GM20000 (cell line): ENCODE data around the gene FOCAD.
A peak's percentile ranks its signal among the peaks of the same experiment; 100 is the strongest.

ENCODE experiments used
- DNase-seq: peaks from one replicate; pipeline ENCODE4 v3.0.0; 2012; ENCODE audit warnings: low spot score
- TF ChIP-seq, protein P1 (sequence below): IDR thresholded peaks from 2 replicates; pipeline ENCODE4 v1.5.1; 2012; ENCODE audit warnings: mild to moderate bottlenecking, control low read depth; ENCODE audit errors: extremely low read depth, missing control alignments

FOCAD gene, protein sequence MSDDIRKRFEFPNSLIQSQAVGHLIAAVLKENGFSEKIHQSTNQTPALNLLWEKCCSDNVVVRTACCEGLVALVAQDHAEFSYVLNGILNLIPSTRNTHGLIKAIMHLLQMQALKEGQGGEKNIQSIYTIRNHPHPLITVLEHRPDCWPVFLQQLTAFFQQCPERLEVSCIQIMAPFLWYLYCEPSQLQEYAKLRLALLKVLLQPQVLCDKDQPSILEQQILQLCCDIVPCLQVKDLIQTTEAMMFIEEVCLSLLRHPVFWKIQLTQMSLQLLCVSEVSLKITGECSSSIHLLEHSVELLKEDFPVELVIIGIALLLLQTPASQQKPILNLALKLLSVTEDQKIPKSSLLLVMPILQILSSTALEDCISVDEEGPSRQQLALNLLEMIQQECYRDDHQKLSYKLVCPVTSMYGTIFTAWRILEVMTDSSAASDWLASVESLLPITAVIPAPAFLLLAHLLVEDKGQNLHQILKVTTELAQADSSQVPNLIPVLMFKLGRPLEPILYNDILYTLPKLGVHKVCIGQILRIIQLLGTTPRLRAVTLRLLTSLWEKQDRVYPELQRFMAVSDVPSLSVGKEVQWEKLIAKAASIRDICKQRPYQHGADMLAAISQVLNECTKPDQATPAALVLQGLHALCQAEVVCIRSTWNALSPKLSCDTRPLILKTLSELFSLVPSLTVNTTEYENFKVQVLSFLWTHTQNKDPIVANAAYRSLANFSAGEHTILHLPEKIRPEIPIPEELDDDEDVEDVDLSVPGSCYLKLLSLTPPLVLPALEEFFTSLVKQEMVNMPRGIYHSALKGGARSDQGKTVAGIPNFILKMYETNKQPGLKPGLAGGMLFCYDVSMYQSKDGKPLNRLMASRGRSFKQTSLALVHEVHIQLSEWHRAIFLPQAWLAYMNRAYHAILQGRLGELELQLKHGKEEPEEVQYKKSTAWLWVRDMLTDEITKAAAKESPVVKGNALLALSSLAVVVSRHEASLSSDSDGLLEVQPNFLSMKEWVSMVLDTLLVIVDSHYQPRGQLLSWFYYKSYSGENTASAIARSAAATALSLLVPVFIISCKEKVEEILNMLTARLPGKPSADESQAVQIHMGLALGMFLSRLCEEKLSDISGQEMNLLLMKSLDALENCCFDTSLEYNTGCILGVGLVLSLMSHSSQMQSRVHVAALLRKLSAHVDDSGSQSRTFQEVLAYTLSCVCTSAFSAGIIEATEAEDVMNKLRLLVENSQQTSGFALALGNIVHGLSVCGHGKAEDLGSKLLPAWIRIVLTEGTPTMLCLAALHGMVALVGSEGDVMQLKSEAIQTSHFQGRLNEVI (N-terminal part only)

DNA sequence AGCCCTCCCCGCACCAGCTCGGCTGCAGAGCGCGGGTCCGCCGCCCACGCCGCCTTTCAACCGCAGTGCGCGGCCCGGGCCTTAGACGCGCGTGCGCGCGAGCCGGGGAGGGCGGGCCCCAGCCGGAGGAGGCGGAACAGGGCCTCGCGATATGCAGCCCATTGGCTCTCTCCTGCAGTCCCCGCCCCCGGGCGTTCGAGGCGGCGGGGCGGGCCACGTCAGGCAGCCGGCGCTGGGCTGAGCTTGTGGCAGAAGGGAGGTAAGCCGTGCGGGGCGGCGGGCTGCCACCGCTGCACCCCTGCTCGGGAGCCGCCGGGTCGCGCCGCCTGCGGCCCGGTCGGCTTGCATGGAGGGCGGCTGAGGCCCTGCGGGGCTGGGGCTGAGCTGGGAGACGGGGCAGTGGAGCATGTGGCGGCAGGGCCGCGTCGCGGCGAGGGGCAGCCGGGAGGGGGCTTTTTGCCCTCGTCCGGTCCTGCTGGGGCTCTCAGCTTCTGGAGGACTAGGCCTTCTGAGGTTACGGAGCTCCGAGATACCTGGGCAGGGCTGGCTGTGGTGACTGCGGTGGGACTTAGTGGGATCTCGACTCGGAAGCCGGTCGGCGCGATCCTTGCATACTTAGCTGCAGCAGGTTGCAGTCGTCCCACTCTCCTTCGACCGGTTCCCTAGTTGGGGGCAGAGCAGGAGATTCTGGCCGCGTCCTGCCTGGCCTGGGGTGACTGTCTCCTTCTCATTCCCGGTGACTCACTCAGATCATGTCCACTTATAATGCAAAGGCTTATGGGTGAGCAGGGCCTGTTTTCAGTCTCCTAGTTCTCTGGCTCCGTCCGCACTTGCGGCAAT, at the start of gene FOCAD:
Gene FOCAD, plus strand, starts transcription at position 225 of the 840 bp plus-strand sequence. CDS start 31,095 bp downstream, outside the sequence.
- peak; percentile 98 for DNase-seq
- TF ChIP-seq, protein P1, sequence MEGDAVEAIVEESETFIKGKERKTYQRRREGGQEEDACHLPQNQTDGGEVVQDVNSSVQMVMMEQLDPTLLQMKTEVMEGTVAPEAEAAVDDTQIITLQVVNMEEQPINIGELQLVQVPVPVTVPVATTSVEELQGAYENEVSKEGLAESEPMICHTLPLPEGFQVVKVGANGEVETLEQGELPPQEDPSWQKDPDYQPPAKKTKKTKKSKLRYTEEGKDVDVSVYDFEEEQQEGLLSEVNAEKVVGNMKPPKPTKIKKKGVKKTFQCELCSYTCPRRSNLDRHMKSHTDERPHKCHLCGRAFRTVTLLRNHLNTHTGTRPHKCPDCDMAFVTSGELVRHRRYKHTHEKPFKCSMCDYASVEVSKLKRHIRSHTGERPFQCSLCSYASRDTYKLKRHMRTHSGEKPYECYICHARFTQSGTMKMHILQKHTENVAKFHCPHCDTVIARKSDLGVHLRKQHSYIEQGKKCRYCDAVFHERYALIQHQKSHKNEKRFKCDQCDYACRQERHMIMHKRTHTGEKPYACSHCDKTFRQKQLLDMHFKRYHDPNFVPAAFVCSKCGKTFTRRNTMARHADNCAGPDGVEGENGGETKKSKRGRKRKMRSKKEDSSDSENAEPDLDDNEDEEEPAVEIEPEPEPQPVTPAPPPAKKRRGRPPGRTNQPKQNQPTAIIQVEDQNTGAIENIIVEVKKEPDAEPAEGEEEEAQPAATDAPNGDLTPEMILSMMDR, result no peak

DNA sequence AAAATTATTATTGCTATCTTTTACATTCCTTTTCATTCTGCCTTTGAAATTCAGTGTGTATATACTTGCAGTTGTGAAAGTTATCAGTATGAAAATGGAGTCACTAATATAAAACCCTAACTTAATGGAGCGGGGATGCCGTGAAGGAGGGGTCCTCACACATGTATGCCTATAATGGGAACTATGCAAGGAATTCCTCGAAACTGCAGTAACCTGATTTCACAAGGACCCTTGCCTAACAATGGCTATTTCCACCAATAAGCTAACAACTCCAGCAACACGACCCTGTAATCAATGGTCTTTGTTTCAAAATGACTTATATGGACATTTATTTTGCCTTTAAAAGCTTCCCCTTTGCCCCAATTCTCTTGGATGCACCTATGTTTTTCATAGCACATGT, 49.2 kb upstream of the FOCAD start:
- TF ChIP-seq, protein P1, result no peak
- no peak for DNase-seq

DNA sequence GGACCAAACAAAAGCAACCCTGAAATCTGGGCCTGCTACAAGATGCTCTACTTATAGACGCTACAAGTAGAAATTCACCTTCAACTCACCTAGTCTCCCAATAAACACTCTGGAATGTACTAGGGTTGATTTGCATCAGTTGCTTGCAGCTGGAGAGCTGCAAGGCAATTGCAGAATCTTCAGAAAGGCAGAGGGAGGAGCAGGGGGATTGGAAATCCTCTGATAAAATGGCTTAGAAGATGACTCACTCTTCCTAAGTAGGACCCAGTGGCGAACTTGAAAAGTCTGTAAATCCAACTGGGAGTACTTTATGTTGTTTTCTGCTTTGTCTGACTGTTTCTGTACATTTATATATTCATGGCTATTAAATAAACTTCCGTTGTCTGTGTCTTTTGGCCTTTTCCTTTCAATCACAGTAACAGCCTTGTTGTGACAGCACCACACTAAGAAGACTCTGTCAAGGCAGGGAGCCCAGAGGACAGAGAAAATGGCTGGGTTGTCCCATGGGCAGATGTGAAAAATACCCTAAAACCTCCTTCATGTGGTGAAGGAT, 47.1 kb upstream of the FOCAD start:
- DNase-seq, result no peak

DNA sequence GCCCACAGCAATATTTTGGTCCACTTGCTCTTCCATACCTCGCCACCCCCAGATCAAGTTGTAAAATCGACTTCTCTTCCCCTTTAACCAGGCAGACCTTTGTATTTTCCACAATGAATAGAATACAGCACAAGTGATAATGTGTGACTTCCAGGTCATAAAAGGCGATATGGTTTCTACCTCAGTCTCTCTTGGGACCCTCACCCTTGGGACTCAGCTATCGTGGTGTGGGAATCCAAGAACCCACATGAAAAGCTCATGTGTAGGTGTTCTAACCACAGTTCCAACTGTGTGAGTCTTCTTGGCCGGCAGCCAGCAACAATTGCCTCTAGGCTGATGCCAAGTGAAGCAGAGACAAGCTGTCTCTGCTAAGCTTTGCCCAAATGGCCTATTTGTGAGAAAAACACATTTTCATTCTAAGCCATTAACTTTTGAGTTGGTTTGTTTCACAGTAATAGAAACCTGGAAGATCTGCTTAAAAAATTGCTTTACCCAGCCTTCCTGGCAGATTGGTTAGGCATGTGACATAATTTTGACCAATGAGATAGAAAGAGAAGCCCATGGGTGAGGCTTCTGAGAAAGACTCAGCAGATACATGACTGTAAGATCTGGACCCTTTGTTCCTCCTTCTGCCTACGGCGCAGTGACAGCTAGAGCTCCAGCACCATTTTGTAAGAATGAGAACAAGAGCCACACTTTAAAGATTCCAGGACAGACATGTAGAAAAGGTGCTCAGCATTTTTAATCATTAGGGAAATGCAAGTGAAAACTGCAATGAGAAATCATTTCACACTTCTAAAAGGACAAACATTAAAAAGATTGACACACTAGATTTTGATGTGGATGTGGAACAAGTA, 43.5 kb upstream of the FOCAD start:
- TF ChIP-seq, protein P1, result no peak
- DNase-seq, result peak; percentile 54

More for the DNA sequence above, 47.1 kb upstream of the FOCAD start:
- TF ChIP-seq, protein P1, result no peak

DNA sequence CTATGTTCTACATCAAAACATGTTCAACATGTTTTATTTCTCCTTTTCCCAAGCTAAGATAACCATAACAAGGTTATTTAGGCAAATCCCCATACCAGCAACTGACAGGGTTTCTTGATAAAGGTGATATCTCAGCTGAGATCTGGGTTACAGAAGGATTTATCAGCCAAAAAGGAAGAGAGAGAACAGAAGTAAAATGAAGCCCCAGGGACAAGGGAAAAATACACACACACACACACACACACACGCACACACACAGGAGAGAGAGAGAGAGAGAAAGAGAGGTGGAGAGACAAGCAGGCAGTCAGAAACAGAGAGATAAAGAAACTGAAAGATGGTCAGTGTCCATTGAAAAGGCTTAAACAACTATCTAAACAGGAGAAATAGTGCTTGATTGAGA, 42.0 kb upstream of the FOCAD start:
- DNase-seq, result no peak
- TF ChIP-seq, protein P1, result no peak
